IMR-90 (cell line): Measurements from ENCODE around the gene TAAR1. TPM values are rescaled to one million over a fixed set of nuclear protein-coding genes. Genes with fewer than 3 reads are reported as not detected.

ENCODE experiments used
- ATAC-seq: fragments of 200-7000 bp; cut with Tn5 transposase; 2 replicates; pipeline ENCODE4 v1.9.1; 2020; ENCODE audit warnings: low read depth, mild to moderate bottlenecking, moderate library complexity
- BruUV-seq: library from RNA; stranded (reverse); fragments of 400-500 nt; replicated peaks from 2 replicates; lab custom pipeline; 2021; lab: Mats Ljungman, UMichigan
- CTCF ChIA-PET: fragments of 300-600 bp; formaldehyde crosslinking; extraction: SDS; loops from one replicate; lab custom pipeline; 2021; ENCODE audit warnings: antibody characterized with exemption; lab: Yijun Ruan, JAX
- POLR2A ChIA-PET: fragments of 300-600 bp; sonication (Branson Sonifier 250); formaldehyde crosslinking; loops from one replicate; lab custom pipeline; 2022; ENCODE audit warnings: antibody characterized with exemption; ENCODE audit not compliant: unreplicated experiment; lab: Charles Lee
- DNase-seq: peaks from one replicate; pipeline ENCODE4 v3.0.0; 2013
- H2AFZ ChIP-seq: replicated peaks from 2 replicates; pipeline ENCODE3; 2013; ENCODE audit warnings: low read length, mild to moderate bottlenecking; ENCODE audit not compliant: poor library complexity
- H2AK5ac ChIP-seq: 2 replicates; pipeline ENCODE4 v1.6.1; 2013; ENCODE audit warnings: low read depth, low read length, inconsistent platforms
- H2AK9ac ChIP-seq: replicated peaks from 2 replicates; pipeline ENCODE3; 2013; ENCODE audit warnings: mild to moderate bottlenecking, low read depth, low read length, moderate library complexity; ENCODE audit not compliant: poor library complexity
- H2BK120ac ChIP-seq: 2 replicates; pipeline ENCODE4 v1.6.1; 2013; ENCODE audit warnings: low read depth, low read length, inconsistent platforms
- H2BK15ac ChIP-seq: 3 replicates; pipeline ENCODE4 v1.6.1; 2013; ENCODE audit warnings: low read depth, low read length, inconsistent platforms
- H2BK20ac ChIP-seq: 2 replicates; pipeline ENCODE4 v1.6.1; 2013; ENCODE audit warnings: low read depth, mild to moderate bottlenecking, inconsistent platforms, low read length, moderate library complexity
- H2BK5ac ChIP-seq: 2 replicates; pipeline ENCODE4 v1.6.1; 2013; ENCODE audit warnings: mild to moderate bottlenecking, low read depth, low read length, inconsistent platforms; ENCODE audit not compliant: poor library complexity, severe bottlenecking
- H3K14ac ChIP-seq: replicated peaks from 2 replicates; pipeline ENCODE4 v1.6.1; 2013; ENCODE audit warnings: low read depth, low read length, inconsistent platforms
- H3K18ac ChIP-seq: 2 replicates; pipeline ENCODE4 v1.6.1; 2013; ENCODE audit warnings: low read depth, low read length, control low read depth
- H3K23ac ChIP-seq: 2 replicates; pipeline ENCODE4 v1.6.1; 2013; ENCODE audit warnings: low read depth, low read length, inconsistent platforms
- H3K27ac ChIP-seq: 2 replicates; pipeline ENCODE4 v1.5.1; 2013; ENCODE audit warnings: mild to moderate bottlenecking, control low read depth, low read length; ENCODE audit not compliant: insufficient read depth
- H3K27me3 ChIP-seq: 2 replicates; pipeline ENCODE4 v1.6.1; 2013; ENCODE audit warnings: low read length; ENCODE audit not compliant: control insufficient read depth, insufficient read depth
- H3K36me3 ChIP-seq: 2 replicates; pipeline ENCODE4 v1.6.1; 2013; ENCODE audit warnings: low read length, mixed read lengths; ENCODE audit not compliant: control insufficient read depth, insufficient read depth
- H3K4ac ChIP-seq: 2 replicates; pipeline ENCODE4 v1.6.1; 2013; ENCODE audit warnings: low read depth, low read length, inconsistent platforms
- H3K4me1 ChIP-seq: 2 replicates; pipeline ENCODE4 v1.6.1; 2013; ENCODE audit warnings: low read length, mixed read lengths; ENCODE audit not compliant: control insufficient read depth, insufficient read depth
- H3K4me2 ChIP-seq: 2 replicates; pipeline ENCODE4 v1.6.1; 2013; ENCODE audit warnings: low read depth, mild to moderate bottlenecking, control low read depth, low read length, moderate library complexity
- H3K4me3 ChIP-seq: 2 replicates; pipeline ENCODE4 v1.5.1; 2013; ENCODE audit warnings: low read depth, mild to moderate bottlenecking, control low read depth, low read length, moderate library complexity; ENCODE audit not compliant: insufficient read depth
- H3K56ac ChIP-seq: 2 replicates; pipeline ENCODE4 v1.6.1; 2013; ENCODE audit warnings: low read length, inconsistent platforms; ENCODE audit not compliant: insufficient read depth; ENCODE audit errors: extremely low read depth
- H3K79me1 ChIP-seq, 2 experiments: 2 replicates each; pipeline ENCODE4 v1.6.1; 2013; ENCODE audit warnings: low read length in 2 of 2, inconsistent platforms in 1 of 2, low read depth in 1 of 2
- H3K9ac ChIP-seq: 2 replicates; pipeline ENCODE4 v1.6.1; 2013; ENCODE audit warnings: low read depth, low read length, control low read depth
- H3K9me1 ChIP-seq: 2 replicates; pipeline ENCODE4 v1.6.1; 2013; ENCODE audit warnings: low read length, inconsistent platforms; ENCODE audit not compliant: insufficient read depth
- H3K9me3 ChIP-seq: 2 replicates; pipeline ENCODE4 v1.6.1; 2013; ENCODE audit warnings: low read length; ENCODE audit not compliant: control insufficient read depth, insufficient read depth
- H4K20me1 ChIP-seq: 2 replicates; pipeline ENCODE4 v1.6.1; 2013; ENCODE audit warnings: low read length, inconsistent platforms; ENCODE audit not compliant: insufficient read depth
- H4K5ac ChIP-seq: 2 replicates; pipeline ENCODE4 v1.6.1; 2013; ENCODE audit warnings: mild to moderate bottlenecking, low read depth, low read length, control low read depth
- H4K8ac ChIP-seq, 2 experiments: 2 replicates each; pipeline ENCODE4 v1.6.1; 2013; ENCODE audit warnings: low read depth in 2 of 2, low read length in 2 of 2, control low read depth in 1 of 2, inconsistent platforms in 1 of 2
- H4K91ac ChIP-seq: 2 replicates; pipeline ENCODE4 v1.6.1; 2013; ENCODE audit warnings: low read depth, low read length, inconsistent platforms; ENCODE audit not compliant: insufficient read depth
- CEBPB ChIP-seq: IDR thresholded peaks from 2 replicates; pipeline ENCODE4 v1.6.1; 2012; ENCODE audit warnings: low read depth, low read length, improper control_type of control experiment
- WGBS, 2 experiments: methylation state at CpG; one replicate each; pipeline versions ENCODE4 v1.1.5 to v1.1.7; 2013; ENCODE audit warnings: missing lambda C conversion rate in 2 of 2; ENCODE audit not compliant: insufficient read length in 1 of 2; ENCODE audit errors: extremely low coverage in 2 of 2; 5-methylcytosine and 5-hydroxymethylcytosine counted together
- dilution Hi-C: fragments of 300-500 bp; cut with HindIII; formaldehyde crosslinking; loops from one replicate; pipeline ENCODE4 v1.14.3; 2018; ENCODE audit warnings: low sequenced_read_pairs; ENCODE audit not compliant: unreplicated experiment
- in situ Hi-C: fragments of 300-500 bp; cut with MboI; formaldehyde crosslinking; loops from 3 replicates; pipeline ENCODE4 v1.14.3; 2019; ENCODE audit warnings: low sequenced_read_pairs, inconsistent platforms, mixed read lengths
- intact Hi-C: fragments of 100-400 bp; cut with micrococcal nuclease; formaldehyde crosslinking; loops from 2 replicates; pipeline ENCODE4 v1.10.0; 2022
- polyA plus RNA-seq, 3 experiments: library from polyadenylated mRNA; depleted of rRNA; stranded (reverse); fragments of >200 nt; gene quantifications; 2 replicates each; pipeline ENCODE4 v1.2.3, GENCODE V29; 2012; ENCODE audit warnings: low replicate concordance in 1 of 3
- total RNA-seq: library from RNA; depleted of rRNA; stranded (reverse); fragments of >200 nt; gene quantifications from 2 replicates; pipeline ENCODE4 v1.2.3, GENCODE V29; 2012
- TF ChIP-seq, protein P1 (sequence below): conservative IDR thresholded peaks from 2 replicates; pipeline ENCODE4 v1.5.1; 2012; ENCODE audit warnings: mild to moderate bottlenecking, low read depth, low read length, improper control_type of control experiment

TAAR1 gene
- total and polyA plus RNA-seq, 2 of the 4 experiments (the other 2 are of a cell fraction) = not detected

DNA sequence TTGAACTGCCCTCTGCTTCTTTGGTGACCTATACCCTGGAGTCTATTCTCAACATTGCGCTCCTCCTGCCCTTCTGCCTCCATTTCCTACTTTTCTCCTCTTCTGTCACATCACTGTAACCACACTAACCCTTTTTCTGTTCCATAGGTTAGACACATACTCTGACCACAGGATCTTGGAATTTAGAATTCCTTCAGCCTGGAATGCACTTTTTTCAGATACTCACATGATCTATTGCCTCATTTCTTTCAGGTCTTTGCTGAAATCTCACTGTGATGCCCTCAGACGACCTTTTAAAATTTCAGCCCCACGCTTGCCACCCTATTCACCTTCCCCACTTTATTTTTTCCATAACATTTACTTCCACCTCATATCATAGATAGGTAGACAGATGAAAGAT is 49.8 kb upstream of the TAAR1 start:
- no peaks in the 10 kb centered on the region for H3K36me3 ChIP-seq
- no peak overlapping the region for H4K91ac ChIP-seq
- H3K27ac ChIP-seq = no peak overlapping the region
- H2BK15ac ChIP-seq = no peak overlapping the region
- peak; percentile 10 for DNase-seq
- no peak overlapping the region; the same call in 1 of the 2 replicates for H3K18ac ChIP-seq
- H3K9me1 ChIP-seq = no peaks in the 10 kb centered on the region
- H3K4me1 ChIP-seq = 0 out of 2 replicates have a peak, but pooled peaks cover 4% of the 10 kb centered on the region
- H2BK5ac ChIP-seq = no peak overlapping the region
- no TSS peak for BruUV-seq
- ChIA-PET POLR2A (no interaction called here), CTCF (no interaction called here)
- H3K4ac ChIP-seq = no peak overlapping the region
- no peak overlapping the region for H3K23ac ChIP-seq
- H3K4me2 ChIP-seq = no peak overlapping the region
- TF ChIP-seq, protein P1, sequence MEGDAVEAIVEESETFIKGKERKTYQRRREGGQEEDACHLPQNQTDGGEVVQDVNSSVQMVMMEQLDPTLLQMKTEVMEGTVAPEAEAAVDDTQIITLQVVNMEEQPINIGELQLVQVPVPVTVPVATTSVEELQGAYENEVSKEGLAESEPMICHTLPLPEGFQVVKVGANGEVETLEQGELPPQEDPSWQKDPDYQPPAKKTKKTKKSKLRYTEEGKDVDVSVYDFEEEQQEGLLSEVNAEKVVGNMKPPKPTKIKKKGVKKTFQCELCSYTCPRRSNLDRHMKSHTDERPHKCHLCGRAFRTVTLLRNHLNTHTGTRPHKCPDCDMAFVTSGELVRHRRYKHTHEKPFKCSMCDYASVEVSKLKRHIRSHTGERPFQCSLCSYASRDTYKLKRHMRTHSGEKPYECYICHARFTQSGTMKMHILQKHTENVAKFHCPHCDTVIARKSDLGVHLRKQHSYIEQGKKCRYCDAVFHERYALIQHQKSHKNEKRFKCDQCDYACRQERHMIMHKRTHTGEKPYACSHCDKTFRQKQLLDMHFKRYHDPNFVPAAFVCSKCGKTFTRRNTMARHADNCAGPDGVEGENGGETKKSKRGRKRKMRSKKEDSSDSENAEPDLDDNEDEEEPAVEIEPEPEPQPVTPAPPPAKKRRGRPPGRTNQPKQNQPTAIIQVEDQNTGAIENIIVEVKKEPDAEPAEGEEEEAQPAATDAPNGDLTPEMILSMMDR = no peak
- peak; percentile 22; the same call in 1 of the 2 replicates for TF ChIP-seq CEBPB
- peak overlapping the region; percentile 27; the same call in 1 of the 2 replicates for H2BK20ac ChIP-seq
- 0 out of 2 replicates have a peak, but pooled peaks have one; percentile 27 for ATAC-seq
- H3K9me3 ChIP-seq = no peaks in the 10 kb centered on the region
- no peak overlapping the region for H3K14ac ChIP-seq
- H2BK120ac ChIP-seq = peak overlapping the region; percentile 26; the same call in 1 of the 2 replicates
- H3K27me3 ChIP-seq = no peaks in the 10 kb centered on the region
- 100% methylated on average over 1 of the region's 3 CpGs; no CpG with 5 or more reads in 1 of the 2 experiments for WGBS, 2 experiments
- H3K4me3 ChIP-seq = no peak overlapping the region
- no peaks in the 10 kb centered on the region for H4K20me1 ChIP-seq
- dilution Hi-C loops (no loop called here), intact Hi-C loops (no loop called here), in situ Hi-C loops (no loop called here)
- H3K56ac ChIP-seq = no peak overlapping the region
- no peak overlapping the region for H4K5ac ChIP-seq
- H2AK9ac ChIP-seq = no peak overlapping the region
- H3K79me1 ChIP-seq = no peaks in the 10 kb centered on the region
- H4K8ac ChIP-seq = no peak overlapping the region
- H2AFZ ChIP-seq = no peak overlapping the region
- no peak overlapping the region for H3K9ac ChIP-seq
- H2AK5ac ChIP-seq = 0 out of 2 replicates have a peak overlapping the region, but pooled peaks have one; percentile 27
